Nephron progenitor cell (in vitro differentiated cells): ENCODE measurements around the gene LRRC4C.

Source experiments
- DNase-seq: peaks from one replicate; pipeline ENCODE4 v3.0.0; 2021
- H3K27ac Mint-ChIP-seq: 2 replicates; pipeline ENCODE4 v1.8.0; 2021; ENCODE audit warnings: mild to moderate bottlenecking, moderate library complexity, mixed read lengths
- H3K27me3 Mint-ChIP-seq: 2 replicates; pipeline ENCODE4 v1.8.0; 2021; ENCODE audit warnings: mild to moderate bottlenecking, low read depth, mixed read lengths; ENCODE audit not compliant: poor library complexity
- H3K36me3 Mint-ChIP-seq: 2 replicates; pipeline ENCODE4 v1.8.0; 2021; ENCODE audit warnings: low read depth, mixed read lengths
- H3K4me1 Mint-ChIP-seq: 2 replicates; pipeline ENCODE4 v1.8.0; 2021; ENCODE audit warnings: mixed read lengths
- H3K4me3 Mint-ChIP-seq: 2 replicates; pipeline ENCODE4 v1.8.0; 2021; ENCODE audit warnings: mild to moderate bottlenecking, moderate library complexity, mixed read lengths
- H3K9me3 Mint-ChIP-seq: 2 replicates; pipeline ENCODE4 v1.8.0; 2021; ENCODE audit warnings: mild to moderate bottlenecking, moderate library complexity, mixed read lengths
- TF ChIP-seq, protein P1 (sequence below): fragments of 200-600 bp; sonication (generic); IDR thresholded peaks from 2 replicates; pipeline ENCODE4 v1.5.0; 2021; ENCODE audit warnings: antibody characterized with exemption

LRRC4C gene

DNA sequence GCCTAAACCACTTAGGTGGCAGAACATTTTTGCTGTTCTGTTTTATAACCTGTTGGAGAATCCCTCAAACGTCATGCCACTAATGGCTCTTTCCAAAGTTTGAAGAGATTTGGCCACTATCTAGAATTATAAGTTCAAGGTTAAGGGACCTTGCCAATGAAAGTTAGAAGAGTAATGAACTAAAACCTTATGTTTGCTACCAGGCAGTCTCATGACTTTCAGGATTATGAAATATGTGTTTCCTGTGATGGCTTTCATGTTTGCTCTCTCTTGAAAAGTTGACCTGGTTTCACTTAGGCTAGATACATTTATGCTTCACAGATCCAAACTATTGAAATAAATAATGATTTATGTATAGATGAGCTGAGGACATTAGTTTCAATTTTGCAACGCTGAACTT is 340.0 kb downstream of the LRRC4C start:
- no peak for DNase-seq
- Mint-ChIP-seq H3K4me1 (no peaks in the 10 kb centered on the region), H3K36me3 (no peaks in the 10 kb centered on the region), H3K27me3 (peaks cover 2% of the 10 kb centered on the region), H3K4me3 (no peak overlapping the region), H3K27ac (no peak overlapping the region), H3K9me3 (no peaks in the 10 kb centered on the region)
- TF ChIP-seq, protein P1, sequence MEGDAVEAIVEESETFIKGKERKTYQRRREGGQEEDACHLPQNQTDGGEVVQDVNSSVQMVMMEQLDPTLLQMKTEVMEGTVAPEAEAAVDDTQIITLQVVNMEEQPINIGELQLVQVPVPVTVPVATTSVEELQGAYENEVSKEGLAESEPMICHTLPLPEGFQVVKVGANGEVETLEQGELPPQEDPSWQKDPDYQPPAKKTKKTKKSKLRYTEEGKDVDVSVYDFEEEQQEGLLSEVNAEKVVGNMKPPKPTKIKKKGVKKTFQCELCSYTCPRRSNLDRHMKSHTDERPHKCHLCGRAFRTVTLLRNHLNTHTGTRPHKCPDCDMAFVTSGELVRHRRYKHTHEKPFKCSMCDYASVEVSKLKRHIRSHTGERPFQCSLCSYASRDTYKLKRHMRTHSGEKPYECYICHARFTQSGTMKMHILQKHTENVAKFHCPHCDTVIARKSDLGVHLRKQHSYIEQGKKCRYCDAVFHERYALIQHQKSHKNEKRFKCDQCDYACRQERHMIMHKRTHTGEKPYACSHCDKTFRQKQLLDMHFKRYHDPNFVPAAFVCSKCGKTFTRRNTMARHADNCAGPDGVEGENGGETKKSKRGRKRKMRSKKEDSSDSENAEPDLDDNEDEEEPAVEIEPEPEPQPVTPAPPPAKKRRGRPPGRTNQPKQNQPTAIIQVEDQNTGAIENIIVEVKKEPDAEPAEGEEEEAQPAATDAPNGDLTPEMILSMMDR, result no peak

DNA sequence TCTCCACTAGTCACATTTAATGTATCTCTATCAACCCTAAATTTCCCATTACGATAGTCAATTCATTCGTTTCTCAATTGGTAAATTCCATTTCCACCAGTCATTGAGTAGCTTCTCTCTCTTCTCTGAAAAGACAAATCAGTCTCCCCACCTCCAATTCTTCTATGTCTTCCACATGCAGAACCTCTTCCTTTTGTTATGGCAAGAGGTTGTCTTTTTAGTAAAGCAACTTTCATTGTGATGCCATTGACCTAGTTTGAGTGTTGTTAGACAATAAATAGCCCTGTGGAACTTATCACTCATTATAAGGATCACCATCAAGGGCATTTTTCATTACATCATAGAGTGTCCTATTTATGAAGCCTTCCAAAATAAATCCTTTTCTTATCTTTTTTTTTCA is 340.9 kb downstream of the LRRC4C start:
- Mint-ChIP-seq H3K27me3 (peaks cover 2% of the 10 kb centered on the region), H3K4me3 (no peak overlapping the region), H3K9me3 (no peaks in the 10 kb centered on the region), H3K36me3 (no peaks in the 10 kb centered on the region), H3K27ac (no peak overlapping the region), H3K4me1 (no peaks in the 10 kb centered on the region)
- DNase-seq, result no peak
- TF ChIP-seq, protein P1, result no peak

GRCh38 chr11:41116970-41117369 is 342.5 kb downstream of the LRRC4C start:
- TF ChIP-seq, protein P1, result no peak
- H3K9me3 Mint-ChIP-seq, result no peaks in the 10 kb centered on the region
- DNase-seq, result no peak

DNA sequence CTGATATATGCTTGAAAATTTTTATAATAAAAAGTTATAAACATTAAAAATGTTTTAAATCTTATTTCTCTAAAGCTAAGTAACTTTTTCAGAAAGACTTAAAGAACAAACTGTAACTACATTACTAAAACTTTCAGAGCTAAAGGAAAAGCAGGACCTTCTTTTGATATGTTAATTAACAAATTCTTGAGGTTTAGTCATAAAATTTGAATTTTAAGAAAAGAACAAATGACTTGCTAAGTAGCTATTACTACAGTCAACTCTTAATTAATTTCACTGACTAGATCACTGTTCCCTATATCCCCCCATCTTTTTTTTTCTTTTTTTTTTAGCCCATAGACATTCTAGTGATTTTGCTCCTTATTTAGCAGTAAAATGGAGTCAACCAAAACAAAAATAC is 344.4 kb downstream of the LRRC4C start:
- peaks cover 2% of the 10 kb centered on the region for H3K27me3 Mint-ChIP-seq
- no peak for DNase-seq
- H3K4me3 Mint-ChIP-seq, result no peak overlapping the region
- no peaks in the 10 kb centered on the region for H3K9me3 Mint-ChIP-seq
- H3K4me1 Mint-ChIP-seq, result no peaks in the 10 kb centered on the region
- no peaks in the 10 kb centered on the region for H3K36me3 Mint-ChIP-seq
- TF ChIP-seq, protein P1, result no peak
- no peak overlapping the region for H3K27ac Mint-ChIP-seq

More at GRCh38 chr11:41116970-41117369, 342.5 kb downstream of the LRRC4C start:
- Mint-ChIP-seq H3K27ac (no peak overlapping the region), H3K36me3 (no peaks in the 10 kb centered on the region), H3K4me1 (no peaks in the 10 kb centered on the region), H3K4me3 (no peak overlapping the region), H3K27me3 (peaks cover 2% of the 10 kb centered on the region)

DNA sequence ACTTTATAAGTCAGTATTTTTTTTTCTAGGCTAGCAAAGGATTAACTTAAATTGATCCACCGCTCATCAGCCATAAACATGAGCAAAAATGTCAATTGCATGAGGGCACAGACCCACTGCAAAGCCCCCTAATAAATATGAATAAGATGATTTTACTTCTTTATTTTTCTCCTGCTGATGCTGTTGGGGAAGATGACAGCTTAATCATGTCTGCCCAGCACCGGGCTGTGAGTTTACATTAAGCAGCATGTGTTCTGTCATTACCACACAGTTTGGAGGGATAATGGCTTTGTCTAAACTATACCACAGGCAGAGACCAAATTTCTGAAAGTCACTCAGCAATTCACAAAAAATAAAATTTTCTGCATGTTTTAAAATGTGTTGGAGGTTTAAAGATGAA is 346.3 kb downstream of the LRRC4C start:
- H3K27me3 Mint-ChIP-seq, result peaks cover 2% of the 10 kb centered on the region
- no peaks in the 10 kb centered on the region for H3K4me1 Mint-ChIP-seq
- DNase-seq, result no peak
- TF ChIP-seq, protein P1, result no peak
- no peaks in the 10 kb centered on the region for H3K9me3 Mint-ChIP-seq
- H3K4me3 Mint-ChIP-seq, result no peak overlapping the region
- no peaks in the 10 kb centered on the region for H3K36me3 Mint-ChIP-seq
- no peak overlapping the region for H3K27ac Mint-ChIP-seq

DNA sequence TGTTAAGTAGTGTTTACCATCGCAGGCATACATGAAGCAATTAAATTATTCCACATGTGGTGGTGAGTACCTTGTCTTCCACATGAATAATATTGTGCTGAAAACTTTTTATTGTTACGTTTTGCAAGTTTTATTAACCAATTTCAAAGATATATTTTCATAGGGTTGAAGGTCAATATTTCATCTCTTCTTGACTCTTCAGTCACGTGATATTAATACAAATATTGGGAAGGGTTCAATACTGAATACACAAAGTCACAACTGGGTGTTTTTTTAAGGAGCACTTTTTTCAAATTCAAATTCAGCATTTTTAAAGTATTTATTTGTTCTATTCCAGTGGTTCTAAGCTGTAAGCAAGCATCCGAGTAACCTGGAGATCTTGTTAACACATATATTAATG is 348.9 kb downstream of the LRRC4C start:
- H3K27me3 Mint-ChIP-seq, result peaks cover 5% of the 10 kb centered on the region
- no peaks in the 10 kb centered on the region for H3K36me3 Mint-ChIP-seq
- no peaks in the 10 kb centered on the region for H3K9me3 Mint-ChIP-seq
- no peak for DNase-seq
- TF ChIP-seq, protein P1, result no peak
- no peaks in the 10 kb centered on the region for H3K4me1 Mint-ChIP-seq
- no peak overlapping the region for H3K27ac Mint-ChIP-seq
- no peak overlapping the region for H3K4me3 Mint-ChIP-seq
